ENCODE measurements around the gene RNF208.
A peak's percentile ranks its signal among the peaks of the same experiment; 100 is the strongest.

Gene RNF208

GRCh38 chr9:137189297-137190295, 32.4 kb downstream of the RNF208 start:
- no peak for DNase-seq

- DNase-seq, result peak; percentile 82
These were observed 33.3 kb downstream of the RNF208 start, which contains the start of the genes ANAPC2 and SSNA1 for GRCh38 chr9:137188490-137189296. Gene ANAPC2 (minus strand): TSS chr9:137188560. CDS start chr9:137188532, 28 bp downstream. Gene SSNA1 (plus strand): TSS chr9:137188676. CDS start chr9:137188727, 51 bp downstream.

- no peak for DNase-seq
These were observed 34.0 kb downstream of the RNF208 start for GRCh38 chr9:137188086-137188489.

- DNase-seq, result no peak
These were observed 34.7 kb downstream of the RNF208 start for GRCh38 chr9:137187386-137187785.

- DNase-seq, result no peak
These were observed 35.7 kb downstream of the RNF208 start for GRCh38 chr9:137186385-137186784.

GRCh38 chr9:137185921-137186320, 36.1 kb downstream of the RNF208 start:
- no peak for DNase-seq

GRCh38 chr9:137184881-137185660, 37.0 kb downstream of the RNF208 start:
- DNase-seq, result no peak

- no peak for DNase-seq
These were observed 38.0 kb downstream of the RNF208 start for GRCh38 chr9:137183980-137184595.

GRCh38 chr9:137182836-137183235, 39.2 kb downstream of the RNF208 start:
- no peak for DNase-seq

- no peak for DNase-seq
These were observed 40.4 kb downstream of the RNF208 start for GRCh38 chr9:137181680-137182079.

- DNase-seq, result no peak
These were observed 41.5 kb downstream of the RNF208 start for GRCh38 chr9:137180491-137180890.

GRCh38 chr9:137179761-137180160, 42.3 kb downstream of the RNF208 start:
- DNase-seq, result no peak

GRCh38 chr9:137178939-137179630, 43.0 kb downstream of the RNF208 start:
- no peak for DNase-seq

- no peak for DNase-seq
These were observed 43.7 kb downstream of the RNF208 start for GRCh38 chr9:137178201-137178938.

- DNase-seq, result no peak
These were observed 45.5 kb downstream of the RNF208 start for GRCh38 chr9:137176302-137177182.

- DNase-seq, result no peak
These were observed 46.6 kb downstream of the RNF208 start for GRCh38 chr9:137175345-137175961.

- DNase-seq, result no peak
These were observed 47.2 kb downstream of the RNF208 start for GRCh38 chr9:137174722-137175293.

- DNase-seq, result no peak
These were observed 48.0 kb downstream of the RNF208 start for GRCh38 chr9:137173796-137174664.

Measured in KG1 (cell line).